ENCODE data around the gene VILL. TPM values are rescaled to one million over a fixed set of nuclear protein-coding genes. Genes with fewer than 3 reads are reported as not detected.
A peak's percentile ranks its signal among the peaks of the same experiment; 100 is the strongest.

VILL gene
- total RNA-seq, 1 experiment from 2014 or later, result 2.9 TPM

DNA sequence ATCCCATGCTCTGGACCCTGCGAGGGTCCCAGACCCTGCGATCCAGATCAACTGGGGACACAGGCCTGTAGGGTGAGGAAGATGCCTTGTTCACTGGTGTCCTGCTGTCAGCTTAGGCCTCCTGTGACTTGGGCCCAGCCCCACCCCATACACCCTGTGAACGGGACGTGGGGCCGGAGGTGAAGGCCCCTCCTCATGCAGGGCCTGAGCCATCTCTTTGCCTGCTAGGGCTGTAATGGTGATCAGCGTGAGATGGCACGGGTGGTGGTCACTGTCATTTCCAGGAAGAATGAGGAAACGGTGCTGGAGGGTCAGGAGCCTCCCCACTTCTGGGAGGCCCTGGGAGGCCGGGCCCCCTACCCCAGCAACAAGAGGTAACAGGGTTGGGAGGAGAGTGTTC lies 12.4 kb downstream of the VILL start:
- Histone ChIP-seq H3K4me3 (ENCODE audit: low read depth, low read length, poor library complexity, severe bottlenecking) (no peak overlapping the region), H3K9me3 (ENCODE audit: low read depth, low read length, poor library complexity, severe bottlenecking) (no peaks in the 10 kb centered on the region), H3K36me3 (ENCODE audit: insufficient read depth, low read length, poor library complexity, severe bottlenecking) (no peaks in the 10 kb centered on the region), H3K4me1 (ENCODE audit: insufficient read depth, low read length, poor library complexity, severe bottlenecking) (peaks cover 5% of the 10 kb centered on the region), H3K27me3 (replicated peaks; ENCODE audit: insufficient read depth, low read depth, low read length, poor library complexity) (no peaks in the 10 kb centered on the region), H3K27ac (ENCODE audit: low read depth, low read length, poor library complexity, severe bottlenecking) (no peak overlapping the region)
- TF ChIP-seq, protein P1, sequence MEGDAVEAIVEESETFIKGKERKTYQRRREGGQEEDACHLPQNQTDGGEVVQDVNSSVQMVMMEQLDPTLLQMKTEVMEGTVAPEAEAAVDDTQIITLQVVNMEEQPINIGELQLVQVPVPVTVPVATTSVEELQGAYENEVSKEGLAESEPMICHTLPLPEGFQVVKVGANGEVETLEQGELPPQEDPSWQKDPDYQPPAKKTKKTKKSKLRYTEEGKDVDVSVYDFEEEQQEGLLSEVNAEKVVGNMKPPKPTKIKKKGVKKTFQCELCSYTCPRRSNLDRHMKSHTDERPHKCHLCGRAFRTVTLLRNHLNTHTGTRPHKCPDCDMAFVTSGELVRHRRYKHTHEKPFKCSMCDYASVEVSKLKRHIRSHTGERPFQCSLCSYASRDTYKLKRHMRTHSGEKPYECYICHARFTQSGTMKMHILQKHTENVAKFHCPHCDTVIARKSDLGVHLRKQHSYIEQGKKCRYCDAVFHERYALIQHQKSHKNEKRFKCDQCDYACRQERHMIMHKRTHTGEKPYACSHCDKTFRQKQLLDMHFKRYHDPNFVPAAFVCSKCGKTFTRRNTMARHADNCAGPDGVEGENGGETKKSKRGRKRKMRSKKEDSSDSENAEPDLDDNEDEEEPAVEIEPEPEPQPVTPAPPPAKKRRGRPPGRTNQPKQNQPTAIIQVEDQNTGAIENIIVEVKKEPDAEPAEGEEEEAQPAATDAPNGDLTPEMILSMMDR (conservative IDR thresholded peaks at IDR 0.05; ENCODE audit: low read depth, low read length), result no peak
- no peak for TF ChIP-seq EZH2 (IDR thresholded peaks at IDR 0.05; ENCODE audit: borderline replicate concordance, low read depth, low read length, poor library complexity, severe bottlenecking)
- no TSS peak for BruUV-seq (replicated peaks)
- DNase-seq (ENCODE audit: low spot score), result no peak
- ChIA-PET POLR2A (ENCODE audit: low non-redundant PET) (no interaction called here), CTCF (no interaction called here)
- intact Hi-C loops (cut with micrococcal nuclease; ENCODE audit: unreplicated experiment), result no loop called here

DNA sequence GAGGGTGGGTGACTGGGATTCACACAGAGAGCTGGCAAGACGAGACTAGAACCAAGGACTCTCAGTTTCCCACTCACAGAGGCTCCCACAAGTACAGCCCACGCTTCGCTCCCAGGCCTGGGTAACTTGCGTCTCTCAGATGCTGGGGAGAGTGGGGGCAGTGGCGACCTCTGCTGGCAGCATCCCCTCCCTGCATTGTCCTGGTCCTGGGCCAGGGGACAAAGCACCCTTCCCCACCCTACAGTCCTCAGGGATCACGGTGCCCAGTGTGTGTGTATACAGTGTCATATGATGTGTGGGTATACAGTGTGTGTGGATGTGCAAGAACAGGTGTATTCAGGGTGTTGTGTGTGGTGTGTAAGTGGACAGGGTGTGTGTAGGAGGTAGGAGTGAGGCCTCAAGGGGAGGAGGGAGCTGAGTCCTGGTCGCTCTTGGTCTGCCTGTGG lies 12.8 kb downstream of the VILL start:
- POLR2A ChIA-PET (ENCODE audit: low non-redundant PET), result no interaction called here
- CTCF ChIA-PET, result no interaction called here
- Histone ChIP-seq H3K36me3 (ENCODE audit: insufficient read depth, low read length, poor library complexity, severe bottlenecking) (no peaks in the 10 kb centered on the region), H3K4me1 (ENCODE audit: insufficient read depth, low read length, poor library complexity, severe bottlenecking) (peaks cover 3% of the 10 kb centered on the region), H3K9me3 (ENCODE audit: low read depth, low read length, poor library complexity, severe bottlenecking) (no peaks in the 10 kb centered on the region), H3K27ac (ENCODE audit: low read depth, low read length, poor library complexity, severe bottlenecking) (no peak overlapping the region), H3K27me3 (replicated peaks; ENCODE audit: insufficient read depth, low read depth, low read length, poor library complexity) (no peaks in the 10 kb centered on the region), H3K4me3 (ENCODE audit: low read depth, low read length, poor library complexity, severe bottlenecking) (no peak overlapping the region)
- no peak for TF ChIP-seq EZH2 (IDR thresholded peaks at IDR 0.05; ENCODE audit: borderline replicate concordance, low read depth, low read length, poor library complexity, severe bottlenecking)
- TF ChIP-seq, protein P1 (conservative IDR thresholded peaks at IDR 0.05; ENCODE audit: low read depth, low read length), result peak; percentile 75
- intact Hi-C loops (cut with micrococcal nuclease; ENCODE audit: unreplicated experiment), result no loop called here
- no TSS peak for BruUV-seq (replicated peaks)
- peak; percentile 53 for DNase-seq (ENCODE audit: low spot score)

DNA sequence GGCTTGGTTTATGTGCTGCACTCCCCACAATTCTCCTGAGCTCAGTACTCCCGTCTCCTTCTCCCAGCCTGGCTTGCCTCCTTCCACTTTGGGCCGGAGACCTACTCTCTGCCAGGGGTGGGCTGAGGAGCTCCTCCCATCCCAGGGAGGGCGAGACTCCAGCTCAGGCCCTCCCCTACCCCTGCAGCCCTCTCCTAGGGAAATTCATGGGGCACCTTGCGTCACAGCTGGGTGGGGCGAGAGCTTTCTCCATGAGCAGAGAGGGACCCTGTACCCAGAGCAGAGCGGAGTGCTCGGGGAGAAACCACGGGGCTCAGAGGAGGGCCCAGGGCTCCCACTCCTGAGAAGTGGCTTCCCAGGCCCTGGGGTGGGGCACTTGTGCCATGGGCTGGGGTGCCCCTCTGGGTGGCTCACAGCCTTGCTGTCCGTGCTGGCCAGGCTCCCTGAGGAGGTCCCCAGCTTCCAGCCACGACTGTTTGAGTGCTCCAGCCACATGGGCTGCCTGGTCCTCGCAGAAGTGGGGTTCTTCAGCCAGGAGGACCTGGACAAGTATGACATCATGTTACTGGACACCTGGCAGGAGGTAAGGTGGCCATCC lies 13.3 kb downstream of the VILL start:
- no peak overlapping the region for H3K27ac ChIP-seq (ENCODE audit: low read depth, low read length, poor library complexity, severe bottlenecking)
- no peak for DNase-seq (ENCODE audit: low spot score)
- no TSS peak for BruUV-seq (replicated peaks)
- no peaks in the 10 kb centered on the region for H3K4me1 ChIP-seq (ENCODE audit: insufficient read depth, low read length, poor library complexity, severe bottlenecking)
- ChIA-PET POLR2A (ENCODE audit: low non-redundant PET) (no interaction called here), CTCF (no interaction called here)
- no peaks in the 10 kb centered on the region for H3K9me3 ChIP-seq (ENCODE audit: low read depth, low read length, poor library complexity, severe bottlenecking)
- no peak overlapping the region for H3K4me3 ChIP-seq (ENCODE audit: low read depth, low read length, poor library complexity, severe bottlenecking)
- no peaks in the 10 kb centered on the region for H3K36me3 ChIP-seq (ENCODE audit: insufficient read depth, low read length, poor library complexity, severe bottlenecking)
- intact Hi-C loops (cut with micrococcal nuclease; ENCODE audit: unreplicated experiment), result no loop called here
- TF ChIP-seq, protein P1 (conservative IDR thresholded peaks at IDR 0.05; ENCODE audit: low read depth, low read length), result no peak
- TF ChIP-seq EZH2 (IDR thresholded peaks at IDR 0.05; ENCODE audit: borderline replicate concordance, low read depth, low read length, poor library complexity, severe bottlenecking), result no peak
- no peaks in the 10 kb centered on the region for H3K27me3 ChIP-seq (replicated peaks; ENCODE audit: insufficient read depth, low read depth, low read length, poor library complexity)
